HL-60 (cell line): Measurements from ENCODE around the gene MARCO.
"Not testable (repeated sequence)": the region's sequence is repeated elsewhere in the genome, so short reads cannot be mapped to it uniquely, and the experiment has no call there.

Experiments
- DNase-seq, 2 experiments: peaks; one replicate each; pipeline ENCODE4 v3.0.0-alpha.2; 2010 to 2020; ENCODE audit warnings: low read depth in 1 of 2, low spot score in 1 of 2
- H3K27ac ChIP-seq: fragments of 250-450 bp; sonication (Bioruptor Pico); replicated peaks from 2 replicates; pipeline ENCODE4 v1.5.1; 2020; ENCODE audit warnings: mild to moderate bottlenecking, moderate library complexity
- H3K27me3 ChIP-seq: fragments of 250-450 bp; sonication (Bioruptor Pico); 2 replicates; pipeline ENCODE4 v1.5.1; 2021; ENCODE audit warnings: mild to moderate bottlenecking, moderate library complexity; ENCODE audit not compliant: insufficient read depth, poor library complexity, severe bottlenecking
- H3K4me3 ChIP-seq: replicated peaks from 2 replicates; pipeline ENCODE4 v1.5.1; 2011; ENCODE audit warnings: mild to moderate bottlenecking, control low read depth, low read length; ENCODE audit not compliant: insufficient read depth
- GABPA ChIP-seq: IDR thresholded peaks from 2 replicates; pipeline ENCODE4 v1.6.1; 2012; ENCODE audit warnings: low read depth
- POLR2AphosphoS5 ChIP-seq: IDR thresholded peaks from 2 replicates; pipeline ENCODE4 v1.6.1; 2012; ENCODE audit warnings: low read depth
- SPI1 ChIP-seq: IDR thresholded peaks from 2 replicates; pipeline ENCODE4 v1.6.1; 2012; ENCODE audit warnings: low read depth, mild to moderate bottlenecking, borderline replicate concordance
- TF ChIP-seq, protein P1 (sequence below): IDR thresholded peaks from one replicate; pipeline ENCODE4 v1.5.1; 2011; ENCODE audit warnings: low read length, control low read depth, inconsistent platforms; ENCODE audit not compliant: insufficient read depth
- TF ChIP-seq, protein P2 (sequence below): IDR thresholded peaks from 2 replicates; pipeline ENCODE4 v1.6.1; 2012; ENCODE audit warnings: low read depth; ENCODE audit not compliant: insufficient replicate concordance

MARCO gene

DNA sequence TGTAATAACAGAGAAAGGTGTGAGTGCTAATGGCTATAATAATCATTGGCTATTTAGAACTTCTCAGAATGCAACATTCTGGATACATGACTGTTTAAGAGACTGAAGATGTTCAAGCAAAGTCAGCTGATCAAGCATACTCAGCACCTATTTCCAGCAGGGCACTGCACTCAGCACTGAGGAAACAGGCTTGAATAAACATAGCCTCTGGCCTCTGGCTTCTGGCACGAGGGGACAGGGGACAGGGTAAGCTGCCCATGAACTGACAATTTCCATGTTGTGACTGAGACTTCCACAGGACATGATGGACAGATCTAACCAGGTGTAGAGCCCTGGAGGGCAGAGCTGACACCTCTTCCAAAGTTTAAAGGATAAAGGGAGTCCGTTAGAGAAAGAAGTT is 1.3 kb downstream of the MARCO start:
- no peak overlapping the region for H3K4me3 ChIP-seq
- H3K27me3 ChIP-seq: no peaks in the 10 kb centered on the region
- no peak for DNase-seq
- H3K27ac ChIP-seq: no peak overlapping the region
- TF ChIP-seq SPI1 (no peak), GABPA (no peak), POLR2AphosphoS5 (no peak)
- TF ChIP-seq, protein P1, sequence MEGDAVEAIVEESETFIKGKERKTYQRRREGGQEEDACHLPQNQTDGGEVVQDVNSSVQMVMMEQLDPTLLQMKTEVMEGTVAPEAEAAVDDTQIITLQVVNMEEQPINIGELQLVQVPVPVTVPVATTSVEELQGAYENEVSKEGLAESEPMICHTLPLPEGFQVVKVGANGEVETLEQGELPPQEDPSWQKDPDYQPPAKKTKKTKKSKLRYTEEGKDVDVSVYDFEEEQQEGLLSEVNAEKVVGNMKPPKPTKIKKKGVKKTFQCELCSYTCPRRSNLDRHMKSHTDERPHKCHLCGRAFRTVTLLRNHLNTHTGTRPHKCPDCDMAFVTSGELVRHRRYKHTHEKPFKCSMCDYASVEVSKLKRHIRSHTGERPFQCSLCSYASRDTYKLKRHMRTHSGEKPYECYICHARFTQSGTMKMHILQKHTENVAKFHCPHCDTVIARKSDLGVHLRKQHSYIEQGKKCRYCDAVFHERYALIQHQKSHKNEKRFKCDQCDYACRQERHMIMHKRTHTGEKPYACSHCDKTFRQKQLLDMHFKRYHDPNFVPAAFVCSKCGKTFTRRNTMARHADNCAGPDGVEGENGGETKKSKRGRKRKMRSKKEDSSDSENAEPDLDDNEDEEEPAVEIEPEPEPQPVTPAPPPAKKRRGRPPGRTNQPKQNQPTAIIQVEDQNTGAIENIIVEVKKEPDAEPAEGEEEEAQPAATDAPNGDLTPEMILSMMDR: no peak
- TF ChIP-seq, protein P2, sequence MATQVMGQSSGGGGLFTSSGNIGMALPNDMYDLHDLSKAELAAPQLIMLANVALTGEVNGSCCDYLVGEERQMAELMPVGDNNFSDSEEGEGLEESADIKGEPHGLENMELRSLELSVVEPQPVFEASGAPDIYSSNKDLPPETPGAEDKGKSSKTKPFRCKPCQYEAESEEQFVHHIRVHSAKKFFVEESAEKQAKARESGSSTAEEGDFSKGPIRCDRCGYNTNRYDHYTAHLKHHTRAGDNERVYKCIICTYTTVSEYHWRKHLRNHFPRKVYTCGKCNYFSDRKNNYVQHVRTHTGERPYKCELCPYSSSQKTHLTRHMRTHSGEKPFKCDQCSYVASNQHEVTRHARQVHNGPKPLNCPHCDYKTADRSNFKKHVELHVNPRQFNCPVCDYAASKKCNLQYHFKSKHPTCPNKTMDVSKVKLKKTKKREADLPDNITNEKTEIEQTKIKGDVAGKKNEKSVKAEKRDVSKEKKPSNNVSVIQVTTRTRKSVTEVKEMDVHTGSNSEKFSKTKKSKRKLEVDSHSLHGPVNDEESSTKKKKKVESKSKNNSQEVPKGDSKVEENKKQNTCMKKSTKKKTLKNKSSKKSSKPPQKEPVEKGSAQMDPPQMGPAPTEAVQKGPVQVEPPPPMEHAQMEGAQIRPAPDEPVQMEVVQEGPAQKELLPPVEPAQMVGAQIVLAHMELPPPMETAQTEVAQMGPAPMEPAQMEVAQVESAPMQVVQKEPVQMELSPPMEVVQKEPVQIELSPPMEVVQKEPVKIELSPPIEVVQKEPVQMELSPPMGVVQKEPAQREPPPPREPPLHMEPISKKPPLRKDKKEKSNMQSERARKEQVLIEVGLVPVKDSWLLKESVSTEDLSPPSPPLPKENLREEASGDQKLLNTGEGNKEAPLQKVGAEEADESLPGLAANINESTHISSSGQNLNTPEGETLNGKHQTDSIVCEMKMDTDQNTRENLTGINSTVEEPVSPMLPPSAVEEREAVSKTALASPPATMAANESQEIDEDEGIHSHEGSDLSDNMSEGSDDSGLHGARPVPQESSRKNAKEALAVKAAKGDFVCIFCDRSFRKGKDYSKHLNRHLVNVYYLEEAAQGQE: no peak

DNA sequence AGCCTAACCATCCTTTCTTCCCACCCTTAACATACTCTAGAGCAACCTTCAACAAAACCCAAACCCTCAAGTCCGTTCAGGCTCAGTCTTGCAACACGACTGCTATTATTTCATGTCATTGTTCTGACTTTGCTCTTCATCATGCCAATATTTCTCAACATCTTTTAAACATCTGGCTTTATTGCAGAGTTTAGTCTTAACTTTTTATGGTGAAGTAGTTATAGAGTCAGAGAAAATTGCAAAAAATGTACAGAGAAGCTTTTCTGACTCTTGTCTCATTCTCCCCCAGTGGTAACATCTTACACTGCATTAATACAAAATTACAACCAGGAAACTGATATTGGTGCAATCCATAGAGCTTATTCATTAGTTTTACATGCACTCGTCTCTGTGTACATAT is 3.9 kb downstream of the MARCO start:
- TF ChIP-seq, protein P1: no peak
- TF ChIP-seq SPI1 (no peak), GABPA (no peak), POLR2AphosphoS5 (no peak)
- TF ChIP-seq, protein P2: no peak
- Histone ChIP-seq H3K4me3 (no peak overlapping the region), H3K27ac (no peak overlapping the region), H3K27me3 (no peaks in the 10 kb centered on the region)
- DNase-seq: peak; percentile 62 to 73

DNA sequence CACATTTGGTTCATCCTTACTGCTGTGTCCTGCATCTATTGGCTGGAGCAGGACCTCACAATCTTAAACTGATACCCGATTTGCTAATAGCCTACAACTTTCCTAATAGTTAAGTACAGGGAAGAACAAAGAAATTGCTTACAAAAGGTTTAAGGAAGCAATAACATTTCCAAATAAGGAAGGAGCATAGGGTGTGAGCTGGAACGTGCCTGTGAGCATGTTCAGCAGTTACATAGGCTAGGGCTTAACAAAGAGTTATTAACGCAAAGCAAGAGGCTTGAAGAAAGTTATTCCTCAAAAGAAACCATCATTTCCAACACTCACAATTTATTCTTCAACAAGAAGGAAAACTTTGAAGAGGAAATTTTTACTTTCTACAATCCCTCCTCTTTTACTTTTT is 6.3 kb downstream of the MARCO start:
- not testable (repeated sequence) for H3K4me3 ChIP-seq, DNase-seq, H3K27me3 ChIP-seq

DNA sequence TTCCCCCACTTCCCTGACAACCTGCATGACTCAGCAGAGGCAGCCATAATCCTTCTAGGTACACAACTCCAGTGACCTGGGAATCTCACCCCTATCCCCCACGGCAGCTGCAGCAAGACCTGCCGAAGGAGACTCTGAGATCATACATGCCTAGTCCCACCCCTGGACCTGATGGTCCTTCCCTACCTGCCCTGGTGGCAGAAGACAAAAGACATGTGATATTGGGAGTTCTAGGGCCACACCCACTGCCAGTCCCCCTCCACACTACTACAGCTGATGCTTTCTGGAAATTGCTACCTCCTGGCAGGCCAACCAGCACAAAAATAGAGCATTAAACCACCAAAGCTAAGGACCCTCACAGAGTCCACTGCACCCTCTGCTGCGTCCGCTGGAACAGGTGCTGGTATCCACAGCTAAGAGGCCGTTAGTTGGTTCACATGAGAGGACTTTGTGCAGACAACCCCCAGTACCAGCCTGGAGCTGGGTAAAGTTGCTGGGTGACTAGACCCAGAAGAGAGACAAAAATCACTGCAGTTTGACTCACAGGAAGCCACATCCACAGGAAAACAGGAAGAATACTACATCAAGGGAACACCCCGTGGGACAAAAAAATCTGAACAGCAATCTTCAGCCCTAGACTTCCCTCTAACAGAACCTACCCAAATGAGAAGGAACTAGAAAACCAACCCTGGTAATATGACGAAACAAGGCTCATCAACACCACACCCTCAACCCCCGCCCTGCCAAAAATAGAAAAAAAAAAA is 12.5 kb downstream of the MARCO start:
- Histone ChIP-seq H3K27me3 (no peaks in the 10 kb centered on the region), H3K27ac (no peak overlapping the region), H3K4me3 (no peak overlapping the region)
- DNase-seq: peak; percentile 45 to 61
- TF ChIP-seq POLR2AphosphoS5 (no peak), SPI1 (peak; percentile 46; the same call in 1 of the 2 replicates)

More for the DNA sequence above, 6.3 kb downstream of the MARCO start:
- H3K27ac ChIP-seq: not testable (repeated sequence)

GRCh38 chr2:118965737-118966136 is 23.7 kb downstream of the MARCO start:
- no peaks in the 10 kb centered on the region for H3K27me3 ChIP-seq
- H3K27ac ChIP-seq: no peak overlapping the region
- H3K4me3 ChIP-seq: no peak overlapping the region
- no peak for DNase-seq
- TF ChIP-seq POLR2AphosphoS5 (no peak), GABPA (no peak), SPI1 (no peak)
- TF ChIP-seq, protein P1: no peak
